Mesenchymal stem cell (in vitro differentiated cells and primary cell): Measurements from ENCODE around the gene ZNF747.

ENCODE experiments used
- DNase-seq: peaks from one replicate; pipeline ENCODE4 v3.0.0-alpha.2; 2013
- H2AFZ ChIP-seq: one replicate; pipeline ENCODE4 v1.6.1; 2013; ENCODE audit warnings: low read depth, mild to moderate bottlenecking, control low read depth, inconsistent platforms, low read length, moderate library complexity
- H2AK5ac ChIP-seq: 2 replicates; pipeline ENCODE4 v1.6.1; 2013; ENCODE audit warnings: low read length, moderate library complexity, mild to moderate bottlenecking, inconsistent platforms; ENCODE audit not compliant: severe bottlenecking
- H2BK120ac ChIP-seq: one replicate; pipeline ENCODE4 v1.6.1; 2013; ENCODE audit warnings: low read depth, mild to moderate bottlenecking, inconsistent platforms, low read length, moderate library complexity
- H2BK12ac ChIP-seq, 2 experiments: one replicate each; pipeline ENCODE4 v1.6.1; 2013; ENCODE audit warnings: inconsistent platforms in 2 of 2, low read length in 2 of 2, mild to moderate bottlenecking in 2 of 2, moderate library complexity in 2 of 2, control low read depth in 1 of 2
- H2BK15ac ChIP-seq: one replicate; pipeline ENCODE4 v1.6.1; 2013; ENCODE audit warnings: mild to moderate bottlenecking, low read depth, inconsistent platforms; ENCODE audit not compliant: poor library complexity, severe bottlenecking
- H2BK5ac ChIP-seq: 2 replicates; pipeline ENCODE4 v1.6.1; 2013; ENCODE audit warnings: low read depth, mild to moderate bottlenecking, low read length, control low read depth, inconsistent platforms; ENCODE audit not compliant: poor library complexity, severe bottlenecking
- H3K14ac ChIP-seq, 2 experiments: one replicate each; pipeline ENCODE4 v1.6.1; 2013; ENCODE audit warnings: inconsistent platforms in 2 of 2, low read length in 2 of 2, control low read depth in 1 of 2, mild to moderate bottlenecking in 1 of 2, moderate library complexity in 1 of 2
- H3K18ac ChIP-seq, 2 experiments: one replicate each; pipeline ENCODE4 v1.6.1; 2013; ENCODE audit warnings: inconsistent platforms in 2 of 2, low read length in 2 of 2, control low read depth in 1 of 2, low read depth in 1 of 2, mild to moderate bottlenecking in 1 of 2
- H3K23ac ChIP-seq, 2 experiments: one replicate each; pipeline ENCODE4 v1.6.1; 2013; ENCODE audit warnings: inconsistent platforms in 2 of 2, low read length in 2 of 2, mild to moderate bottlenecking in 2 of 2, moderate library complexity in 2 of 2, control low read depth in 1 of 2
- H3K27ac ChIP-seq: 2 replicates; pipeline ENCODE4 v1.5.1; 2013; ENCODE audit warnings: mild to moderate bottlenecking, moderate library complexity, low read length, control low read depth, inconsistent platforms; ENCODE audit not compliant: poor library complexity, severe bottlenecking
- H3K27me3 ChIP-seq, 2 experiments: 2 replicates each; pipeline versions ENCODE4 v1.6.1 to v1.7.0; 2013; ENCODE audit warnings: low read length in 2 of 2, mild to moderate bottlenecking in 2 of 2, moderate library complexity in 2 of 2, control low read depth in 1 of 2, inconsistent platforms in 1 of 2; ENCODE audit not compliant: control insufficient read depth in 1 of 2, insufficient read depth in 1 of 2
- H3K36me3 ChIP-seq, 2 experiments: 2 replicates each; pipeline versions ENCODE4 v1.6.1 to v1.7.0; 2013; ENCODE audit warnings: low read length in 2 of 2, control low read depth in 1 of 2, inconsistent platforms in 1 of 2, low read depth in 1 of 2, mild to moderate bottlenecking in 1 of 2; ENCODE audit not compliant: insufficient read depth in 2 of 2, control insufficient read depth in 1 of 2
- H3K4ac ChIP-seq, 2 experiments: one replicate each; pipeline ENCODE4 v1.6.1; 2013; ENCODE audit warnings: inconsistent platforms in 2 of 2, low read length in 2 of 2, mild to moderate bottlenecking in 2 of 2, moderate library complexity in 2 of 2, control low read depth in 1 of 2, low read depth in 1 of 2
- H3K4me1 ChIP-seq: 2 replicates; pipeline ENCODE4 v1.6.1; 2013; ENCODE audit warnings: low read depth, low read length, control low read depth; ENCODE audit not compliant: control insufficient read depth, insufficient read depth
- H3K4me2 ChIP-seq: 2 replicates; pipeline ENCODE4 v1.6.1; 2013; ENCODE audit warnings: low read length, mild to moderate bottlenecking, inconsistent platforms; ENCODE audit not compliant: poor library complexity, severe bottlenecking
- H3K4me3 ChIP-seq, 2 experiments: 2 replicates each; pipeline versions ENCODE4 v1.5.1 to v1.7.0; 2013; ENCODE audit warnings: low read length in 2 of 2, mild to moderate bottlenecking in 2 of 2, control low read depth in 1 of 2, low read depth in 1 of 2; ENCODE audit not compliant: insufficient read depth in 1 of 2
- H3K79me1 ChIP-seq: replicated peaks from 2 replicates; pipeline ENCODE4 v1.6.1; 2013; ENCODE audit warnings: mild to moderate bottlenecking, control low read depth, low read length, inconsistent platforms; ENCODE audit not compliant: poor library complexity, severe bottlenecking
- H3K9ac ChIP-seq: 2 replicates; pipeline ENCODE4 v1.7.0; 2013; ENCODE audit warnings: mild to moderate bottlenecking, low read length, moderate library complexity
- H3K9me3 ChIP-seq: 2 replicates; pipeline ENCODE4 v1.7.0; 2013; ENCODE audit warnings: mild to moderate bottlenecking, low read length; ENCODE audit not compliant: control insufficient read depth
- H4K8ac ChIP-seq: one replicate; pipeline ENCODE4 v1.6.1; 2013; ENCODE audit warnings: inconsistent platforms, mild to moderate bottlenecking, low read length, moderate library complexity
- H4K91ac ChIP-seq: one replicate; pipeline ENCODE4 v1.6.1; 2013; ENCODE audit warnings: mild to moderate bottlenecking, low read length, inconsistent platforms
- WGBS: methylation state at CpG from one replicate; pipeline ENCODE4 v1.1.7; 2013; ENCODE audit warnings: mixed read lengths; 5-methylcytosine and 5-hydroxymethylcytosine counted together

ZNF747 gene

GRCh38 chr16:30569281-30569680 lies 34.6 kb upstream of the ZNF747 start:
- peaks cover 0 to 9% of the 10 kb centered on the region in 2 experiments for H3K36me3 ChIP-seq

GRCh38 chr16:30567991-30568638 lies 33.5 kb upstream of the ZNF747 start:
- peaks cover 13% of the 10 kb centered on the region for H3K4me1 ChIP-seq
- no peak overlapping the region for H3K4me2 ChIP-seq
- no peaks in the 10 kb centered on the region for H3K9me3 ChIP-seq
- H2BK5ac ChIP-seq, result no peak overlapping the region
- H2BK15ac ChIP-seq, result no peak overlapping the region
- no peak overlapping the region for H4K8ac ChIP-seq
- no peak overlapping the region for H3K4ac ChIP-seq
- H2AFZ ChIP-seq, result no peak overlapping the region
- H3K9ac ChIP-seq, result peak overlapping the region; percentile 38
- peak overlapping the region in 1 of 2 experiments; percentile 57 for H3K18ac ChIP-seq
- H3K4me3 ChIP-seq, result no peak overlapping the region
- DNase-seq, result peak; percentile 93
- peaks cover 12% of the 10 kb centered on the region for H3K79me1 ChIP-seq
- H3K36me3 ChIP-seq, result peaks cover 0 to 9% of the 10 kb centered on the region in 2 experiments
- no peak overlapping the region for H3K27ac ChIP-seq
- WGBS, result 11% methylated on average over 3 of the region's 6 CpGs
- H2AK5ac ChIP-seq, result no peak overlapping the region
- H2BK12ac ChIP-seq, result no peak overlapping the region
- H2BK120ac ChIP-seq, result no peak overlapping the region
- no peak overlapping the region for H3K23ac ChIP-seq
- H3K14ac ChIP-seq, result no peak overlapping the region
- H4K91ac ChIP-seq, result peak overlapping the region; percentile 12
- peaks cover 0 to 5% of the 10 kb centered on the region in 2 experiments for H3K27me3 ChIP-seq

More at GRCh38 chr16:30569281-30569680, 34.6 kb upstream of the ZNF747 start:
- Histone ChIP-seq H3K18ac (no peak overlapping the region), H3K4ac (no peak overlapping the region), H3K27ac (no peak overlapping the region), H3K4me2 (no peak overlapping the region), H3K4me1 (peaks cover 13% of the 10 kb centered on the region), H3K79me1 (peaks cover 12% of the 10 kb centered on the region), H2BK12ac (peak overlapping the region in 1 of 2 experiments; percentile 42), H3K14ac (no peak overlapping the region), H4K91ac (no peak overlapping the region), H3K9me3 (no peaks in the 10 kb centered on the region), H4K8ac (no peak overlapping the region), H2BK15ac (peak overlapping the region; percentile 46), H2BK120ac (no peak overlapping the region), H2AFZ (no peak overlapping the region), H2AK5ac (no peak overlapping the region), H3K27me3 (peaks cover 0 to 5% of the 10 kb centered on the region in 2 experiments), H3K9ac (no peak overlapping the region), H3K23ac (no peak overlapping the region), H2BK5ac (no peak overlapping the region), H3K4me3 (no peak overlapping the region)
- no peak for DNase-seq
- WGBS, result 94% methylated on average over 2 of the region's 3 CpGs

GRCh38 chr16:30567160-30567990 lies 32.7 kb upstream of the ZNF747 start:
- H3K9ac ChIP-seq, result peak overlapping the region; percentile 38
- peaks cover 12% of the 10 kb centered on the region for H3K79me1 ChIP-seq
- peaks cover 0 to 9% of the 10 kb centered on the region in 2 experiments for H3K36me3 ChIP-seq
- H3K4me2 ChIP-seq, result no peak overlapping the region
- H4K8ac ChIP-seq, result peak overlapping the region; percentile 84
- 93% methylated on average over 8 of the region's 14 CpGs for WGBS
- peak overlapping the region; percentile 52 to 54 for H2BK12ac ChIP-seq
- H2BK5ac ChIP-seq, result no peak overlapping the region
- peak overlapping the region; percentile 80 for H2BK15ac ChIP-seq
- H3K4ac ChIP-seq, result no peak overlapping the region
- H2AFZ ChIP-seq, result no peak overlapping the region
- H3K4me1 ChIP-seq, result peaks cover 11% of the 10 kb centered on the region
- DNase-seq, result peak; percentile 65
- H4K91ac ChIP-seq, result peak overlapping the region; percentile 18
- no peak overlapping the region for H3K14ac ChIP-seq
- no peak overlapping the region for H3K23ac ChIP-seq
- no peak overlapping the region for H3K4me3 ChIP-seq
- H3K18ac ChIP-seq, result peak overlapping the region; percentile 28 to 57
- H2BK120ac ChIP-seq, result no peak overlapping the region
- no peaks in the 10 kb centered on the region for H3K9me3 ChIP-seq
- no peak overlapping the region for H3K27ac ChIP-seq
- no peak overlapping the region for H2AK5ac ChIP-seq
- peaks cover 0 to 5% of the 10 kb centered on the region in 2 experiments for H3K27me3 ChIP-seq

- H3K27me3 ChIP-seq, result peaks cover 0 to 5% of the 10 kb centered on the region in 2 experiments
- peaks cover 8% of the 10 kb centered on the region for H3K4me1 ChIP-seq
- WGBS, result 100% methylated on average over 3 of the region's 4 CpGs
- H3K4ac ChIP-seq, result no peak overlapping the region
- H3K14ac ChIP-seq, result no peak overlapping the region
- H2BK5ac ChIP-seq, result no peak overlapping the region
- H2AFZ ChIP-seq, result no peak overlapping the region
- no peak overlapping the region for H3K9ac ChIP-seq
- H2BK15ac ChIP-seq, result no peak overlapping the region
- peaks cover 12% of the 10 kb centered on the region for H3K79me1 ChIP-seq
- H3K18ac ChIP-seq, result no peak overlapping the region
- no peak overlapping the region for H3K23ac ChIP-seq
- no peak for DNase-seq
- H3K4me3 ChIP-seq, result no peak overlapping the region
- H4K91ac ChIP-seq, result no peak overlapping the region
- H2BK120ac ChIP-seq, result no peak overlapping the region
- no peak overlapping the region for H2AK5ac ChIP-seq
- H3K36me3 ChIP-seq, result peaks cover 0 to 9% of the 10 kb centered on the region in 2 experiments
- no peaks in the 10 kb centered on the region for H3K9me3 ChIP-seq
- H3K4me2 ChIP-seq, result no peak overlapping the region
- H4K8ac ChIP-seq, result no peak overlapping the region
- H2BK12ac ChIP-seq, result no peak overlapping the region
- no peak overlapping the region for H3K27ac ChIP-seq
These were observed 31.9 kb upstream of the ZNF747 start for GRCh38 chr16:30566531-30566930.
